HG02642 (cell line): ENCODE results near the gene SIRT3.
"Not testable (repeated sequence)": the region's sequence is repeated elsewhere in the genome, so short reads cannot be mapped to it uniquely, and the experiment has no call there.

Source experiments
- ATAC-seq: cut with Tn5 transposase; IDR thresholded peaks from one replicate; pipeline ENCODE4 v1.9.1; 2021; ENCODE audit warnings: mild to moderate bottlenecking; ENCODE audit not compliant: unreplicated experiment, poor library complexity

SIRT3 gene

GRCh38 chr11:189843-190311, 46.3 kb downstream of the SIRT3 start:
- peak; percentile 79 for ATAC-seq

GRCh38 chr11:189200-189783, 46.9 kb downstream of the SIRT3 start:
- not testable (repeated sequence) for ATAC-seq

- not testable (repeated sequence) for ATAC-seq
Measured at GRCh38 chr11:180242-180641, 55.9 kb downstream of the SIRT3 start.
